NCI-H1092 (cell line): ENCODE data around the gene POGK.
"Not testable (repeated sequence)": the region's sequence is repeated elsewhere in the genome, so short reads cannot be mapped to it uniquely, and the experiment has no call there.

Experiments
- DNase-seq: peaks from one replicate; lab custom pipeline; 2025; lab: John Stamatoyannopoulos, UW

Gene POGK

GRCh38 chr1:166857995-166858394 lies 18.7 kb downstream of the POGK start:
- no peak for DNase-seq

- DNase-seq: no peak
These were observed 19.6 kb downstream of the POGK start for GRCh38 chr1:166858726-166859419.

- no peak for DNase-seq
These were observed 20.3 kb downstream of the POGK start for GRCh38 chr1:166859597-166859996.

- DNase-seq: no peak
These were observed 26.7 kb downstream of the POGK start for GRCh38 chr1:166865926-166866325.

- no peak for DNase-seq
These were observed 29.4 kb downstream of the POGK start for GRCh38 chr1:166868639-166869038.

GRCh38 chr1:166869318-166870099 lies 30.2 kb downstream of the POGK start:
- DNase-seq: no peak

- DNase-seq: no peak
These were observed 31.3 kb downstream of the POGK start for GRCh38 chr1:166870584-166870983.

GRCh38 chr1:166874464-166874863 lies 35.2 kb downstream of the POGK start:
- DNase-seq: no peak

- DNase-seq: no peak
These were observed 36.0 kb downstream of the POGK start for GRCh38 chr1:166875302-166875733.

GRCh38 chr1:166875734-166876539 lies 36.7 kb downstream of the POGK start, which contains the start of gene TADA1:
TADA1 (minus strand) TSS chr1:166876264; CDS start chr1:166876233, 31 bp downstream.
- DNase-seq: peak; percentile 99

GRCh38 chr1:166876540-166876838 lies 37.2 kb downstream of the POGK start:
- no peak for DNase-seq

- not testable (repeated sequence) for DNase-seq
These were observed 39.1 kb downstream of the POGK start for GRCh38 chr1:166878173-166878917.

GRCh38 chr1:166882893-166883292 lies 43.6 kb downstream of the POGK start:
- DNase-seq: no peak

- DNase-seq: peak; percentile 20
These were observed 44.9 kb downstream of the POGK start for GRCh38 chr1:166884040-166884642.

- DNase-seq: no peak
These were observed 45.7 kb downstream of the POGK start for GRCh38 chr1:166884971-166885370.

GRCh38 chr1:166888373-166889111 lies 49.3 kb downstream of the POGK start:
- DNase-seq: no peak

- DNase-seq: no peak
These were observed 50.5 kb downstream of the POGK start for GRCh38 chr1:166889776-166890175.

GRCh38 chr1:166895766-166896165 lies 56.5 kb downstream of the POGK start:
- DNase-seq: no peak

- DNase-seq: no peak
These were observed 60.5 kb downstream of the POGK start for GRCh38 chr1:166899769-166900168.

- no peak for DNase-seq
These were observed 61.7 kb downstream of the POGK start for GRCh38 chr1:166900987-166901386.

GRCh38 chr1:166902279-166902678 lies 63.0 kb downstream of the POGK start:
- DNase-seq: no peak
